IPS-11a (cell line): Measurements from ENCODE around the gene RANGAP1.
A peak's percentile ranks its signal among the peaks of the same experiment; 100 is the strongest.

Source experiments
- H3K4me3 ChIP-seq: one replicate; pipeline ENCODE4 v1.5.1; 2013; ENCODE audit warnings: low read depth, low read length, control low read depth

Gene RANGAP1

DNA sequence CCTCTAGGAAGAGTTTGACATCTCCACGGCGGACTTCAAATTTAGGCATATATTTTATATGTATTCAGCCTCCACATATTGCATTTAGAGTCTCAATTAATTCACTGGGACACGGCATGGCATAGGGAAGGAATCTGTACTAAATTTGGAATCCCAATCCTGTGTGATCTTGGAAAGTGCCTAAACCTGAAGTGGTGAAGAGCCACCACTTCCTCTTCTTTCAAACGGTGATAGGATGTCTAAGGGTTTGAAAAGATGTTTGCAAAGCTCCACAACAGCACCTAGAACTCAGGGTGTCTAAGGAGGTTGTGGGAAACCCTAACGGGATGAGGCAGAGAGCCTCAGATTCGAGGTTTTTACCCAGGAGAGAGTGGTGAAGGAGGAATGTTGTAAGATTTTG is 81.9 kb downstream of the RANGAP1 start:
- no peak overlapping the region for H3K4me3 ChIP-seq

DNA sequence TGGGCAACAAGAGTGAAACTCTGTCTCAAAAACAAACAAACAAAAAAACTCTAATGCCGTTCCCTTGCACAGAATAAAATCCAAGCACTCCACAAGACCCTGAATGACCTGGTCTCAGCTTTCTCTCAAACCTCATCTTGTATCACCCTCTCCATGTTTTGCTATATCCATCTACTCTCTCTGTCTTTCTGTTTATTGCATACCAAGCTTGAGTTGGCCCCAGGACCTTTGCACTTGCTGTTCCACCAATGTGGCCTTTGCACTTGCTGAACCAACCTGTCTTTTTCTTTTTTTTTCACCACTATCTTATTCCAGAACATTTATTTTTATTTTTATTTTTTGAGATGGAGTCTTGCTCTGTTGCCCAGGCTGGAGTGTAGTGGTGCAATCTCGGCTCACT is 82.9 kb downstream of the RANGAP1 start:
- no peak overlapping the region for H3K4me3 ChIP-seq

DNA sequence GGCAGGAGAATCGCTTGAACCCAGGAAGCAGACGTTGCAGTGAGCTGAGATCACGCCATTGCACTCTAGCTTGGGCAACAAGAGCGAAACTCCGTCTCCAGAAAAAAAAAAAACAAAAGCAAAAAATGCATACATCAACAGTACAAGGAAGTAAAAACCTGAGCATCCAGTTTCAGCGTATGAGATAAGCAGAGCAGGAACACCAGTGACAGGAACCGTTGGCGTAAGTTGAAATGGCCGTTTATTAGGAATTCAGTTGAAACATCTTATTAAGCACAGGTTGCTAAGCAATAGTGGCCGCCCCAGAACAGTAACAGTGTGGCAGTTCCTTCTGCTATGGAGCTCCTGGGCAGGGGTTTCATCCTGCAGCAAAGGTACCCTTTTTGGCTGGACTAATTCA is 84.8 kb downstream of the RANGAP1 start:
- H3K4me3 ChIP-seq, result no peak overlapping the region

DNA sequence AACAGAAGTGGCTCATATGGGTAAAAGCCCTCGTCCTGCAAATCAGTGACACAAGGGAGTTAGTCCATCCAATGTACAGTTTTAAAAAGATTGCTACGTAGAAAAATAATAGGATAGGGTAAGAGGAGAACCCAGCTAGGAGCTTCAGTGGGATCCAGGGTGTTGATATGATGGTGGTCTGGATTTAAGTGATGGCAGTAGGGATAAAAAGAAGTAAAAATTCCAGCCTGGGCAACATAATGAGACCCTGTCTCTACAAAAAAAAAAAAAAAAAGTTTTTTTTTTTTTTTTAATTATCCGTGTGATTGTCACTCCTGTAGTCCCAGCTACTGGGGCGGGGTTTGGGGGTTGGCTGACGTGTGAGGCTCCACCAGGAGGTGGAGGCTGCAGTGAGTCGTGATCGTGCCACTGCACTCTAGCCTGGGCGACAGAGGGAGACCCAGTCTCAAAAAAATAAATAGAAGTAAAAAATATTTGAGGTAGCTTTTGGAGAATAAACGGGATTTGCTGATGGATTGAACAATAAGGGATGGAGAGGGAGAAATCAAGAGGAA is 87.9 kb downstream of the RANGAP1 start:
- peak overlapping the region; percentile 59 for H3K4me3 ChIP-seq

DNA sequence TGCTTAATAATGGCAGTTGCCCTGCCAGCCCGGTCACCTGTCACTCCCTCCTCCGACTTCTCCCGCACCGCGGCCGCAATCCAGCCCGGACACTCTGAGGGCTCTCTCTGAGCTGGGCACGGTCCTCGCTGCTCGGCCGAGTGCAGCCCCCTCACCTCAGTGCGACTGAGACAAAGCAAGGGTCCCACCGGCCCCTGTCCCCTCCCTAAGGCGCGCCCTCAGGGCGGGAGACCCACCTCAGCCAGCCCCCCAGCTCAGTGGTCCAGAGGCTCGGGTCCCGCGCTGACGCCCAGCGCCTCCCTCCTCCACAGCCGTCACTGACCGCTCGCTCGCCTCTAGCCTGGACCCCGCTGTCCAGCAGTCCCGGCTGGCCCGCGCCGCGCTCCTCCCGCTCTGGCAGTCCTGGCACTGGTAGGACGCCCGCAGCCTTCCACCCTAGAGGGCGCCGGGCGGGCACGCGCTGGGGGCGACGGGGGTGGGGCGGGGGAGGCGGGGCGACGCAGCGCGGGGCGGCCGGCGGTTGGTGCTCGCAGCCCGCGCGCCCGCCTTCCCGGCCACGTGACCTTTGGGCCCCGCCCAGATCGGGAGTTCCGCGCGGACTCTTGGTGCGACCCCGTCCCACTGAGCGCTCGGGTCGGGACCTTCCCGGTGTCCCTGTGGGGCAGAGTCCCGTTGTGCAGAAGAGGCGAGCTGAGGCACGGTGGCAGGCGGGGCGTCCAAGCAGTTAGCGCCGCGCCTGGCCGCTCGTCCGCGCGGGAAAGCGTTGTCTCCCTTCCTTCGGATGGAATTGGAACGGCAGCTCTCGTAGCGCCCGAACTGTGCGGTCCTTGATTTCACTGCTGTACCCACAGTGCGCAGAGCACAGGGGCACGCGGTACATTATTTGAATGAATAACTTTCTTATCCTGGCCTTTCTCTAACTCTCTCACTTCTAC is 88.7 kb downstream of the RANGAP1 start:
- H3K4me3 ChIP-seq, result peak overlapping the region; percentile 59
